Muscle layer of colon (tissue), 2 donors: ENCODE measurements around the gene USP34.
"Not testable (repeated sequence)": the region's sequence is repeated elsewhere in the genome, so short reads cannot be mapped to it uniquely, and the experiment has no call there.

Experiments
- H3K27ac ChIP-seq: one replicate; pipeline ENCODE4 v1.7.0; 2013; ENCODE audit warnings: low read depth, mild to moderate bottlenecking, low read length, moderate library complexity
- H3K27me3 ChIP-seq, 2 donors: one replicate each; pipeline ENCODE4 v1.7.0; 2013; ENCODE audit warnings: low read length in 2 of 2, mild to moderate bottlenecking in 2 of 2; ENCODE audit not compliant: insufficient read depth in 2 of 2, control insufficient read depth in 1 of 2
- H3K36me3 ChIP-seq: one replicate; pipeline ENCODE4 v1.7.0; 2013; ENCODE audit warnings: mild to moderate bottlenecking, low read length; ENCODE audit not compliant: insufficient read depth
- H3K4me1 ChIP-seq: one replicate; pipeline ENCODE4 v1.7.0; 2013; ENCODE audit warnings: mild to moderate bottlenecking, low read length; ENCODE audit not compliant: insufficient read depth
- H3K4me3 ChIP-seq, 2 donors: one replicate each; pipeline ENCODE4 v1.7.0; 2013; ENCODE audit warnings: low read length in 2 of 2, low read depth in 1 of 2, mild to moderate bottlenecking in 1 of 2, moderate library complexity in 1 of 2
- H3K9ac ChIP-seq: one replicate; pipeline ENCODE4 v1.7.0; 2013; ENCODE audit warnings: low read length
- H3K9me3 ChIP-seq: one replicate; pipeline ENCODE4 v1.7.0; 2013; ENCODE audit warnings: mild to moderate bottlenecking, low read length
- donor health status: abdominal sarcoma.
- donor health status: Adenocarcinoma of cecum.

USP34 gene

DNA sequence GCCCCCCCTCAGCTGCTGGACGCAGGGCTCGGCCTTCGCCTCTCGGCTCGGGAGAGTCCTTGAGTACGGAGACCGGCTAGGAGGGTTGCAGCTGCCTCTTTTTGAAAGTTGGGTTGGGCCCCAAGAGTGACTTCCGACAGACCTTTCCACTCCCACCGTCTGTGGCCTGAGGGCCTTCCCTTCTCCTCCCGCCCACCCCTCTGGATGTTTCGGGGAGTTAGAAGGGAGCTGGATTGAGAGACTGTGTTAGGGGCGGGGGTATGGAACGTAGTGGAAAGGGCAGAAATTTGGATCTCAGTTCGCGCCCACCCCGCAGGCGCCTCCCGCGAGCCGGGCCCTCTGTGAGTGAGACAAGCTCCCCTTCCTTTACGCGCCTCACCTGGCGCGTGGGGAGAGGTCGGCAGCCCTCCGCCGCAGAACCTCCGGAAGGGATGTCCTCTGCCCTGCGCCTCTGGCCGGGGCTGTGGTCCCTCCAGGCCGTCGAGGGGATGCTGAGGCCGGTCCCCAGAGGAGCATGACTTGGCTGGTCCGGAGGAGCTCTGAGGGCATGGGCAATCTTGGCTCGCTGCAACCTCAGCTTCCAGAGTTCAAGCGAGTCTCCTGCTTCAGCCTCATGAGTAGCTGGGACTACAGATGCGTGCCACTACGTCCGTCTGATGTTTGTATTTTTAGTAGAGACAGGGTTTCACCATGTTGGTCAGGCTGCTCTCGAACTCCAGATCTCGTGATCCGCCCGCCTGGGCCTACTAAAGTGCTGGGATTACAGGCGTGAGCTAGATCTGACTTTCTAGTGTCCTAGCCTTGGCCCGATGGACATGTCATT is 292.9 kb downstream of the USP34 start:
- peak overlapping the region; percentile 75 to 84 for H3K4me3 ChIP-seq
- peaks cover 49% of the 10 kb centered on the region for H3K4me1 ChIP-seq
- H3K27me3 ChIP-seq = no peaks in the 10 kb centered on the region
- no peaks in the 10 kb centered on the region for H3K9me3 ChIP-seq
- peaks cover 19% of the 10 kb centered on the region for H3K36me3 ChIP-seq
- H3K27ac ChIP-seq = peak overlapping the region; percentile 99
- H3K9ac ChIP-seq = peak overlapping the region; percentile 89

DNA sequence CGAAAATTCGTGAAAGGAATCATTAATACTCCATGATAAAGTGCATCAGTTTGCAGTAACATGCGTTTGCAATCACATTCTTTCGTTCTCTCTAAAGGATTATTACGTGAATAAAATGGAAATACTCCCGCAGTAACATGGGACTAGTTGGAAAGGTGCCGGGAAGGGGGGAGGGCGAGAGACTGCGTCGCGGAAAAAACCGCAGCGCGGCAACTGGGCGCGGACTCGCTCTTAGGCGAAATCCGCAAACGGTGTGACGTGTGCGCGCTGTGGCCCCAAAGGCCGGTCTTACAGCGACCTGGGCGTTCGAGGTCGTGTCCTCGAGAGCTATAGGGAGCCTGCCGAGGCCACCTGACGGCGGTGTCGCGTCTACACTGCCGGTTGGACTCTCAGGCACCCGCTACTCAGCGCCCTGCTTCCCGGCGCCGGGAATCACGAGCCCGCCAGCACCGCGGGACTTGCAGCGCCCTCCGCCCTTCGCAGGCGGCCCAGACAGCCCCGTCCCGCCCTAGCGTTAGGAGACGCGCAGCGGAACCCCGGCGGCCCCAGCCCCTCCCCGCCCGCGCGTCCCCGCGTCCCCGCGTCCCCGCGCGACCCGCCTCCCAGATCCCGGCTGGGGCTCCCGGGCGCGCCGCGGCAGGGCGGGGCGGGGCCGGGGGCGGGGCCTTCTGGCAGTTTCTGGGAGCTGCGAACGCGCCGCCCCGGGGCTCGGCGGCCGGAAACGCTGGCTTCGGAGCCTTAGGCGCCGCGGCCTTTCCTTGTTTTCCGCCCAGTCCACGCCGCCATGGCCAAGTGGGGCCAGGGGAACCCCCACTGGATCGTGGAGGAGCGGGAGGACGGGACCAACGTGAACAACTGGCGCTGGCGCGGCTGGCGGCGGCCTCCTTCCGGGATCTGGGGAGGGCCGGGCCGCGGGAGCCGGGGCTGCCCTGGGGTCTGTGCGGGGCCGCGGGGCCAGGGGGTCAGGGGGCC is 293.8 kb downstream of the USP34 start:
- no peaks in the 10 kb centered on the region for H3K27me3 ChIP-seq
- H3K4me1 ChIP-seq = peaks cover 45% of the 10 kb centered on the region
- peaks cover 11% of the 10 kb centered on the region for H3K36me3 ChIP-seq
- peak overlapping the region; percentile 99 for H3K27ac ChIP-seq
- peak overlapping the region; percentile 77 to 84 for H3K4me3 ChIP-seq
- H3K9me3 ChIP-seq = no peaks in the 10 kb centered on the region
- peak overlapping the region; percentile 89 for H3K9ac ChIP-seq

DNA sequence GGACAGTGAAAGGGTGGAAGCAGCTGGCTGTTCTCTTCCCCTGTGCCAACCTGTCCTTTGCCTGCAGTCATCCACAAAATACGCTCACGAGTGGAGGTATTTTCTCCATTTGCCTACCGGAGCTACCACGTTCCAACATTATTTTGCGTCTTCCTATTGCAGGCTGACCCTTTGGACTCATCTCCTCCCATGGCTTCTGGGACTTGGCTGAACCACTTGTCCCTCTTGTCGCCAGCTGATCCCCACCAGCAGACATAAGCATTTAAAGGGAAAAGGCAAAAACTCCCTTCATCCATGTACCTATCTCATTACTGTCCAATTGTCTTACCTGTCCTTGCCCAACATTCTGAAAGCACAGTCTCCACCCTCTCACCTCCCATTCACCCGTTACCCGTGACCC is 295.9 kb downstream of the USP34 start:
- Histone ChIP-seq H3K27me3 (no peaks in the 10 kb centered on the region), H3K9me3 (no peaks in the 10 kb centered on the region), H3K4me3 (no peak overlapping the region), H3K4me1 (peaks cover 25% of the 10 kb centered on the region), H3K27ac (no peak overlapping the region), H3K9ac (no peak overlapping the region), H3K36me3 (no peaks in the 10 kb centered on the region)

DNA sequence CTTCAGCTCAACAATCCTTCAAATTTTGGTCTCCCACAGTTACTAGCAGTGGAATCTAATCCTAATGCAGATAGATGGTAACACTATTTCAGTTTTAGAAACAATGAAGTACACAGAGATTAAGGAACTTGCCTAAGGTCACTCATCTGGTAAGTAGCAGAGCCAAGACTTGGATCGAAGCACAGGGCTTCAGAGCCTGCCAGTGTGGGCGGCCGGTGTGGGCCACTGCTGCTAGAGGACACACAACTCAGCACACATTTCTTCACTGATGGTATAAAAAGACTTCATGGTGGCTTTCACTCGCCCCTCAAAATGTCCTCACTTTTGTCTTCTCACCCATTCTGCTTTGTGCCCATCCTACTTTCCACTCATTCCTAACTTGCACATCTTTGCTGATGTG is 297.8 kb downstream of the USP34 start:
- H3K4me3 ChIP-seq = no peak overlapping the region
- H3K4me1 ChIP-seq = peaks cover 6% of the 10 kb centered on the region
- H3K9ac ChIP-seq = no peak overlapping the region
- H3K27ac ChIP-seq = no peak overlapping the region
- H3K27me3 ChIP-seq = no peaks in the 10 kb centered on the region
- H3K36me3 ChIP-seq = no peaks in the 10 kb centered on the region
- no peaks in the 10 kb centered on the region for H3K9me3 ChIP-seq

DNA sequence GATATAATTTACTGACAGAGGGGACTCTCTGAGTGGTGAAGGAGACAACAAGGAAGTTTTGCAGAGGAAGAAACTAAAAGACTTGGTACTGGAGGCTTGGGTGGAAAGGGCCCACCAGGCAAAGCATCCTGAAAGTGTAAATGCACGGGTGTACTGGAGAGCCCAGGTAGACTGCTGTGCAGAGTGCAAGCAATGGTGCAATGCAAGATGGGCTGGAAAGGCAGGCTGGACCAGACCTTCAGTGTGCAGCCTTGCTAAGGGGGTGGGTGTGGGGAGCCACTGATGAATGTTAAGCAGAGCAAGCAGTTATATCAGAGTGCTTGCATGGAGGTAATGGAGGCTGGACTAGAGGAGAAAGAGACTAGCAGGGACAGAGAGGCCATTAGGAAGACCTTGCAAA is 298.2 kb downstream of the USP34 start:
- H3K4me1 ChIP-seq = peaks cover 5% of the 10 kb centered on the region
- no peaks in the 10 kb centered on the region for H3K27me3 ChIP-seq
- no peak overlapping the region for H3K27ac ChIP-seq

DNA sequence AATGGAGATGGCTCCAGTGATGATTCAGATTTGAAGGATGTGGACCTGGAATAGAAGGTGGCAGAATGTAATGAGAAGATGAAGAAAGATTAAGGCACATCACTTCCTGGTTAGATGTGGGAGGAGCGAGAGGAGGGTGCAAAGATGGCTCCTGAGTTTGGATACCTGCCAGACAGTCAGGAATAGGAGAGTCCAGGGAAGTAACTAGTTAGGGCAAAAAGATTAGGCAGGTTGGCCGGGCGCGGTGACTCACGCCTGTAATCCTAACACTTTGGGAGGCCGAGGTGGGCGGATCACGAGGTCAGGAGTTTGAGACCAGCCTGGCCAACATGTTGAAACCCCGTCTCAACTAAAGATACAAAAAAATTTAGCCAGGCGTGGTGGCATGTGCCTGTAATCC is 303.3 kb downstream of the USP34 start:
- H3K27ac ChIP-seq = no peak overlapping the region
- no peaks in the 10 kb centered on the region for H3K9me3 ChIP-seq
- H3K4me1 ChIP-seq = no peaks in the 10 kb centered on the region
- H3K4me3 ChIP-seq = no peak overlapping the region
- peaks cover 35% of the 10 kb centered on the region for H3K36me3 ChIP-seq
- no peak overlapping the region for H3K9ac ChIP-seq
- no peaks in the 10 kb centered on the region for H3K27me3 ChIP-seq

More for the DNA sequence above, 298.2 kb downstream of the USP34 start:
- Histone ChIP-seq H3K9ac (no peak overlapping the region), H3K36me3 (no peaks in the 10 kb centered on the region), H3K9me3 (no peaks in the 10 kb centered on the region), H3K4me3 (no peak overlapping the region)

DNA sequence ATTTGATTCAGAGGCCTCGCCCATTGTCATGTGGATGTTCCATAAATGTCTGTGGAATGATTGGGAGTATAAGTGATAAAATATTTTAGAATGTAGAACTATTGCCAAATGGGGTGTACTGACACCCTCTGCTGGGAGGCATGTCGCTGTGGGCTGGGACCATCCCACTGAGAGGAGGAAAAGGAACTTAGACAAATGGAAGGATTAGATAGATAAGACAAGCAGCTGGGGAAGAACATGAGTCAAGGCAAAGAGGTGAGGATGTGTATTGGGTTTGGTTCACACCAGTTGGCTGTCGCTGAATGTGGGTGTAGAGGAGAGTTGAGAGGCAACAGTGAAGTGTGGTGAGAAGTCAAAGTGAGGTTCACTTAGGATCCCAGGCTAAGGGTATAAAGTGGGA is 304.9 kb downstream of the USP34 start:
- H3K27ac ChIP-seq = no peak overlapping the region

DNA sequence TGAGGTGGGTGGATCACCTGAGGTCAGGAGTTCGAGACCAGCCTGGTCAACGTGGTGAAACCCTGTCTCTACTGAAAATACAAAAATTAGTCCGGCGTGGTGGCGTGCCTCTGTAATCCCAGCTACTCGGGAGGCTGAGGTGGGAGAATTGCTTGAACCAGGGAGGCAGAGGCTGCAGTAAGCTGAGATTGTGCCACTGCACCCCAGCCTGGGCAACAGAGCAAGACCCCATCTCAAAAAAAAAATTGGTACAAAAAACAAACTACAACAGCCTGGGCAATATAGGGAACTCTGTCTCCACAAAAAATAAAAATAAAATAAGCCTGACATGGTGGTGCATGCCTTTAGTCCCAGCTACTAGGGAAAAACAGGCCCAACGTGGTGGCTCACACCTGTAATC is 305.8 kb downstream of the USP34 start:
- not testable (repeated sequence) for H3K4me1 ChIP-seq

More for the DNA sequence above, 304.9 kb downstream of the USP34 start:
- Histone ChIP-seq H3K36me3 (peaks cover 38% of the 10 kb centered on the region), H3K9ac (no peak overlapping the region), H3K27me3 (no peaks in the 10 kb centered on the region), H3K4me3 (no peak overlapping the region), H3K9me3 (no peaks in the 10 kb centered on the region), H3K4me1 (no peaks in the 10 kb centered on the region)

DNA sequence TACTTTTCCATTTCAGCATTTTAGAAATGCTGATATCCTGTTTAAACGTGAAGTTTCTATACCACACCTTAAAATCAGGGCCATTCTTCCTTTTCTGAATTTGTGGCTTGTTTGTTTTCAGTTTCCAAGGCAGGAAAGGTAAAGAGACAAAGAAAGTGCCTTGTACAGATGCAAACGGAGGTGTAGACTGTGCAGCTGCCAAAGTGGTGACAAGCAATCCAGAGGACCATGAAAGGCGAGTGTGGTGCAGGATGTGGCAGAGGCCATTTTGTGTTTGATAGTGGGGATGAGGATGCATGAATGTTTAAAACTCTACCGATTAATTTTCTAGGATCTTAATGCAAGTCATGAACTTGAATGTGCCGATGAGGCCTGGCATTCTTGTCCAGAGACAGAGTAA is 308.2 kb downstream of the USP34 start:
- peaks cover 45% of the 10 kb centered on the region for H3K36me3 ChIP-seq
- H3K4me1 ChIP-seq = no peaks in the 10 kb centered on the region
- no peaks in the 10 kb centered on the region for H3K9me3 ChIP-seq
- H3K4me3 ChIP-seq = no peak overlapping the region
- no peaks in the 10 kb centered on the region for H3K27me3 ChIP-seq
- no peak overlapping the region for H3K9ac ChIP-seq
- H3K27ac ChIP-seq = no peak overlapping the region

More for the DNA sequence above, 305.8 kb downstream of the USP34 start:
- H3K4me3 ChIP-seq, H3K27ac ChIP-seq, H3K27me3 ChIP-seq, H3K9ac ChIP-seq, H3K9me3 ChIP-seq: not testable (repeated sequence)
- H3K36me3 ChIP-seq = peaks cover 38% of the 10 kb centered on the region

DNA sequence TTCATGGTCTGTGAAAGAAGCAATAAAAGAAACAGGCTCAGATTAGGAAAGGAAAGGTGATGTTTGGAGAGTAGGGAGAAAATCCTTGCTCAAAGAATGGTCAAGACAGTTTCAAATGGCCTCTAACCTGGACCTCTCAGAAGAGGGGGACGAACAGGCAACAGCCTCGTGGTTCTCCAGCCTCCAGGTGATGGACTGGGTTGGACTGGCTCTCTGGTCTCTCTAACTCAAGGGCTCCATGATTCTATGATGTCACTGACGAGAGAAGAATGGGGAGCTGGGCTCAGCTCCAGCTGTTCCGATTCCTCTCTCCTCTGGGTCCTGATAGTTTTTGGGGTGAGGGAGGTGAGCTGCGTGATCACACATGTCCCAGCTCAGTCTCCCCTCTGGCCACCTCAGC is 309.0 kb downstream of the USP34 start, which contains the start of gene C2orf74:
TSS of gene C2orf74 (plus strand) at position 301 of the 400 bp plus-strand sequence. CDS start 327 bp downstream, outside the sequence.
- Histone ChIP-seq H3K4me3 (no peak within 1 kb of the TSS), H3K9me3 (no peaks in the 10 kb centered on the region), H3K27me3 (no peaks in the 10 kb centered on the region), H3K36me3 (peaks cover 45% of the 10 kb centered on the region), H3K9ac (no peak within 1 kb of the TSS), H3K27ac (no peak within 1 kb of the TSS), H3K4me1 (no peaks in the 10 kb centered on the region)

DNA sequence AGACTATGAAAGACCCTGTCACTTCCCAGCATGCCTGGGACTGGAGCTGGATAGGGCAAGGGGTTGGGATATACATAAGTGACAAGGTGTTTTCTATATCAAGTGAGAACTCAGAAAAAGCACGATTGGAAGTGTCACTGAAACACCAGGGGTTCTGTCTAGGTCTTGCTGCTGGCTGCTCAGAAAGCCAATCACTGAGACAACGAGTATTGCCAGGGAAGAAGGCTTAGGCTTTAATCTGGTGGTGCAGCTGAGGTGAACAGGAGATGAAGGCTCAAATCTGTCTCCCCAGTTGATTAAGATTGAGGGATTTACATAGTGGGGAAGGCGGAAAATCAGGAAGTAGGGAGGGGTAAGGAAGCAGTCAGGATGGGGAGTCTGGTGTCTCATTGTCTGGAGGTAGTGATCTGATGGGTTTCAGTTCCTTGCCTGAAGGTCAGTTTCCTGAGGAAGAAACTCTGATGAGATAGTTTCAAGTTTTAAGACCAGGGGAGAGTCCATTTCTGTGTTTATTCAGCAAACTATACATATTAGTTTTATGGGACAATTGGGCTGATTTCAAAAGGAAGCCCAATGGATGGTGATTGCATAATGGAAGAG is 312.4 kb downstream of the USP34 start:
- H3K4me1 ChIP-seq = no peaks in the 10 kb centered on the region
- no peak overlapping the region for H3K9ac ChIP-seq
- no peaks in the 10 kb centered on the region for H3K9me3 ChIP-seq
- no peak overlapping the region for H3K4me3 ChIP-seq
- peaks cover 17% of the 10 kb centered on the region for H3K36me3 ChIP-seq
- H3K27ac ChIP-seq = no peak overlapping the region
- no peaks in the 10 kb centered on the region for H3K27me3 ChIP-seq
